HCEC 1CT (cell line): ENCODE results near the gene RNF103.
A peak's percentile ranks its signal among the peaks of the same experiment; 100 is the strongest.
"Not testable (repeated sequence)": the region's sequence is repeated elsewhere in the genome, so short reads cannot be mapped to it uniquely, and the experiment has no call there.

Experiments
- DNase-seq: peaks from one replicate; pipeline ENCODE4 v3.0.0-alpha.2; 2017

RNF103 gene

GRCh38 chr2:86623494-86624266 is at the start of gene RNF103:
RNF103 (minus strand) TSS chr2:86623865; CDS start chr2:86622886, 979 bp downstream.
- DNase-seq, result peak; percentile 88

- no peak for DNase-seq
Measured at GRCh38 chr2:86673011-86673410, 49.3 kb upstream of the RNF103 start.

- DNase-seq, result no peak
Measured at GRCh38 chr2:86672027-86672545, 48.4 kb upstream of the RNF103 start.

GRCh38 chr2:86671337-86671981 is 47.8 kb upstream of the RNF103 start:
- DNase-seq, result peak; percentile 17

GRCh38 chr2:86669323-86669722 is 45.7 kb upstream of the RNF103 start:
- not testable (repeated sequence) for DNase-seq

GRCh38 chr2:86661333-86661732 is 37.7 kb upstream of the RNF103 start:
- DNase-seq, result no peak

- DNase-seq, result no peak
Measured at GRCh38 chr2:86650188-86650587, 26.5 kb upstream of the RNF103 start.

- DNase-seq, result no peak
Measured at GRCh38 chr2:86649119-86649947, 25.7 kb upstream of the RNF103 start.

- DNase-seq, result peak; percentile 14
Measured at GRCh38 chr2:86648681-86649080, 25.0 kb upstream of the RNF103 start.

GRCh38 chr2:86646865-86647264 is 23.2 kb upstream of the RNF103 start:
- no peak for DNase-seq

- DNase-seq, result no peak
Measured at GRCh38 chr2:86646329-86646728, 22.7 kb upstream of the RNF103 start.

GRCh38 chr2:86645752-86646151 is 22.1 kb upstream of the RNF103 start:
- DNase-seq, result no peak

GRCh38 chr2:86638712-86639111 is 15.0 kb upstream of the RNF103 start:
- DNase-seq, result no peak

- DNase-seq, result no peak
Measured at GRCh38 chr2:86636842-86637241, 13.2 kb upstream of the RNF103 start.

GRCh38 chr2:86634352-86634751 is 10.7 kb upstream of the RNF103 start:
- no peak for DNase-seq

- no peak for DNase-seq
Measured at GRCh38 chr2:86633155-86633651, 9.5 kb upstream of the RNF103 start.

- DNase-seq, result no peak
Measured at GRCh38 chr2:86632672-86633071, 9.0 kb upstream of the RNF103 start.

GRCh38 chr2:86631846-86632485 is 8.3 kb upstream of the RNF103 start:
- DNase-seq, result no peak

GRCh38 chr2:86628091-86628522 is 4.4 kb upstream of the RNF103 start:
- DNase-seq, result no peak

GRCh38 chr2:86627550-86627949 is 3.9 kb upstream of the RNF103 start:
- DNase-seq, result no peak

GRCh38 chr2:86625096-86625495 is 1.4 kb upstream of the RNF103 start:
- DNase-seq, result no peak

GRCh38 chr2:86624267-86624547 is 542 bp upstream of the RNF103 start:
- DNase-seq, result no peak

- peak; percentile 23 for DNase-seq
Measured at GRCh38 chr2:86623043-86623493, 597 bp downstream of the RNF103 start.
